GM18526 (cell line): ENCODE data around the gene KRT82.

Experiments
- POLR2A ChIP-seq: IDR thresholded peaks from 3 replicates; pipeline ENCODE4 v1.6.1; 2011; ENCODE audit not compliant: insufficient read length; ENCODE audit errors: extremely low read depth

KRT82 gene

GRCh38 chr12:52380271-52380694 lies 25.9 kb downstream of the KRT82 start:
- TF ChIP-seq POLR2A: no peak

GRCh38 chr12:52379536-52379935 lies 26.6 kb downstream of the KRT82 start:
- TF ChIP-seq POLR2A: no peak

- TF ChIP-seq POLR2A: no peak
Observed at GRCh38 chr12:52378091-52378490, 28.0 kb downstream of the KRT82 start.

GRCh38 chr12:52377266-52377665 lies 28.9 kb downstream of the KRT82 start:
- no peak for TF ChIP-seq POLR2A

- TF ChIP-seq POLR2A: no peak
Observed at GRCh38 chr12:52372216-52373154, 33.6 kb downstream of the KRT82 start.

GRCh38 chr12:52371716-52372115 lies 34.4 kb downstream of the KRT82 start:
- no peak for TF ChIP-seq POLR2A

GRCh38 chr12:52370926-52371608 lies 35.1 kb downstream of the KRT82 start:
- no peak for TF ChIP-seq POLR2A

- TF ChIP-seq POLR2A: no peak
Observed at GRCh38 chr12:52369809-52370208, 36.3 kb downstream of the KRT82 start.

GRCh38 chr12:52369211-52369610 lies 36.9 kb downstream of the KRT82 start:
- TF ChIP-seq POLR2A: no peak

- no peak for TF ChIP-seq POLR2A
Observed at GRCh38 chr12:52368508-52368907, 37.6 kb downstream of the KRT82 start.

GRCh38 chr12:52367876-52368275 lies 38.3 kb downstream of the KRT82 start:
- no peak for TF ChIP-seq POLR2A

- TF ChIP-seq POLR2A: no peak
Observed at GRCh38 chr12:52366738-52367485, 39.2 kb downstream of the KRT82 start, which contains the start of gene KRT85. TSS of gene KRT85 (minus strand) at chr12:52367481. CDS start at chr12:52367405, 76 bp downstream.

GRCh38 chr12:52364901-52365489 lies 41.1 kb downstream of the KRT82 start:
- TF ChIP-seq POLR2A: no peak

- no peak for TF ChIP-seq POLR2A
Observed at GRCh38 chr12:52364061-52364460, 42.1 kb downstream of the KRT82 start.

GRCh38 chr12:52363111-52363679 lies 42.9 kb downstream of the KRT82 start:
- TF ChIP-seq POLR2A: no peak

GRCh38 chr12:52362118-52362726 lies 43.9 kb downstream of the KRT82 start:
- no peak for TF ChIP-seq POLR2A
